ENCODE data around the gene CPED1.
"Not testable (repeated sequence)": the region's sequence is repeated elsewhere in the genome, so short reads cannot be mapped to it uniquely, and the experiment has no call there.

The CPED1 gene

GRCh38 chr7:121297843-121298242 lies 309.3 kb downstream of the CPED1 start:
- FAIRE-seq (no peak), DNase-seq (ENCODE audit: insufficient read length, low spot score) (no peak)

GRCh38 chr7:121298831-121299239 lies 310.3 kb downstream of the CPED1 start:
- no peak for FAIRE-seq

GRCh38 chr7:121300685-121301420 lies 312.3 kb downstream of the CPED1 start:
- FAIRE-seq (no peak), DNase-seq (ENCODE audit: insufficient read length, low spot score) (no peak)

More at GRCh38 chr7:121298831-121299239, 310.3 kb downstream of the CPED1 start:
- DNase-seq (ENCODE audit: insufficient read length, low spot score): no peak

- DNase-seq (ENCODE audit: insufficient read length, low spot score): no peak
- FAIRE-seq: no peak
These were observed 313.1 kb downstream of the CPED1 start for GRCh38 chr7:121301446-121302213.

GRCh38 chr7:121302214-121302745 lies 313.8 kb downstream of the CPED1 start:
- DNase-seq (ENCODE audit: insufficient read length, low spot score): peak; percentile 17

DNA sequence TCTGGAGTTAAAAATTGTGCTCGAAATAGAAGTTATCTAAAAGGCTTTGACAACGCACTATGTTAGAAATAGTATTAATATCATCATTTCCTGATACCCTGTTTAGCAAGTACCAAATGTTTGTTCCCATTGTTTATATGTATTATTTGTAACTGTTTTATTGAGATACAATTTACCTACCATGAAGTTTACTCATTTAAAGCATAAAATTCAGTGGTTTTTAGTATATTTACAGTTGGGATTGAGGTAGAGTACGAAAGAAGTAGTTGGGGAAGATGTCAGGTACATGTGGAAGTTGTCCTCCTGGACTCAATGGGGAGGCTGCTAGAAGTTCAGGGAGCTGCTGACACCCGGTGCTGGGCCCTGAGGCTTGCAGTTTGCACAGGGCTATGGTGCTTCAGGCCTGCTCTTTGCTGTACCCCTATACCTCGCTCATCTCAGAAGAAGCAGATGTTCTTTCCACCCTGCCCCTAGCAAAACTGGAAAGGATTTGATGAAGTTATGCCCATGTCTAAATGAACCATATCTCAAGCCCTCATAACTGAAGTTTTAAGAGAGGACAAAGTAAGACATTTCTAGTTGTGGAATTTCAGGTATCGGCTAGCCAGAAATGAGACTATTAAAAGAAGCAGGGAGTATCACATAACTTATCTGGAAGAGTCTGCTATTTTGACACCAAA lies 315.1 kb downstream of the CPED1 start:
- FAIRE-seq (peak; percentile 75), DNase-seq (ENCODE audit: insufficient read length, low spot score) (no peak)

More at GRCh38 chr7:121302214-121302745, 313.8 kb downstream of the CPED1 start:
- FAIRE-seq: peak; percentile 72

DNA sequence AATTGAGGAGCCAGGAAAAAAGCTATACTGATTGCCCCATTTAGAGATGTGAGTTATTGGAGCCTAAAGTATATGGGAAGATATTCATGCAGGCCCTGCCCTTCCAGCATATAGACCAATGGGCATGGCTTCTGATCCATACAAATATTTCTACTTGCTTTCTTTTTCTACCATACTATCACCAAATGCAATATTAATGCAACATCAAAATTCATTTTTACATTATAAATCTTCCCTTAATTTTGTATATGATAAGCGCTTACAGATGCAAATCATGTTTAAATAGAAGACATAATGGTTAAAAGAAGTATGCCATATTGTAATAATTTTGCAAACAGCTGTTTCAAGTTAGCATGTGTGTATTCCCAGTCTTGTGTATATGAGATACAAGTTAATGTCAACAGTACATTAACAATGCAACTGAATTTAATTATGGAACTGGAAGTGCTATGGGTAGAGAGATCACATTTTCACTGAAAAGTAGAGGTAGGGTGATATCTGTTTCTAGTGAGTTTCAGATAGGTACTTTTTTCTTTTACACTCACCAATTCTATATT lies 315.7 kb downstream of the CPED1 start:
- DNase-seq (ENCODE audit: insufficient read length, low spot score) (no peak), FAIRE-seq (peak; percentile 18)

DNA sequence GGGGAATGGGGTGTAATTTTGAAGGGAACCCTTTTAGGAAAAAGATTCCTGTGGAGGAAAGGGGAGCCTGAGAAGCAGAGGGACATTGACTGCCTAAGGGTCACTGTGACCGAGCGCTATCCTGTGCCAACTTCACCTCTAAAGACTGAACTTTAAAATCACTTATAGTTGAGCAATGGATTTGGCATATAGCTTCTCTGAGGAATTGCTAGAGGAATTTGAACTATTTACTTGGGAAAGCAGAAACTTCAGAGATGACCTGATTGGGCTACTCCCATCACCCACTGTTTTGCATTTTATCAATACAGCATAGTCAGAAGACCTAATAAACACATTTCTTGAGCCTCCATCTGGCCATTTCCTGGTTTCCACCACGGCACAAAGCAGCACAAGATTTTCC lies 316.6 kb downstream of the CPED1 start:
- no peak for FAIRE-seq
- no peak for DNase-seq (ENCODE audit: insufficient read length, low spot score)

DNA sequence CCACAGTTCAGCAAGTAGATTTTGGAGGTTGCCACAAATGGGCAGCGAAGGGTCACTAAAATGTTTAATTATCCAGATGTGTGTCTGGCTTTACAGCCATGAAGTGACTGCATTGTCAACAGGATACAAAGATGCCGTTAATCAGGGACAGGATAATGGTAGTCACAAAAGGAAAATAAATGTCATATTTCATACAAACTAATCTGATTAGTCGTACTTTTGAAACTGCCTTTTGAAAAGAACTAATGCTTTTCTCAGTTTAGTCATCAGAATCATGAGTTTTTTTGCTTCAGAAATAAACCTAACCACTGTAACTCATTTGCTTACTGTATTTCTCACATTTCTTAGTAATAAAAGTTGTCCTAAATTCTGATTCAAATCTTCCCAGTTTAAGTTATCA lies 318.1 kb downstream of the CPED1 start:
- peak; percentile 18 for FAIRE-seq

DNA sequence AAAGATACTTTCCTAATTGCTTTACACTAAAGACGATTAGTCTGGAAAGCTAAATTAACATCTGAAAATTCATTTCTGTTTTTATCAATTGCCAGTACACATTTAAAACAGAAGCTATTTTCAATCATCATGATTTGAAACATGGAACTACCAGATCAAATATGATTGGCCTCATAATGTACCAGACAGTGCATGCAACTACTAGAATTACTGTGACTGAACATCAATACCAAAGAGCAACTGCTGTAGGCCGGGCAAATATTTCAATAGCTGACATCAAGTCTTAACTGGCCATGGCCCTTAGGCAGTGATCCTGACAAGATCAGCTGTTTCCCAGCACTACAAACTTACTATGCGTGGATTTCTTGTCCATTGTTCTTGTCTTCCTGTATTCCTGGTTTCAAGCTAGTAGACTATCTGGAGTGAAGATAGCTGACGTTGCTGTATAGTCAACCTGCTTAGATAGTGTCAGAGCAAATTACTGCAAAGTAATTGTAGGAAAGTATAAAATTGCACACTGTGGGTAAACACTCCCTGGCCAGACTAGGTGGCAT lies 318.6 kb downstream of the CPED1 start:
- no peak for DNase-seq (ENCODE audit: insufficient read length, low spot score)
- FAIRE-seq: no peak

More for the DNA sequence above, 318.1 kb downstream of the CPED1 start:
- DNase-seq (ENCODE audit: insufficient read length, low spot score): no peak

- FAIRE-seq (peak; percentile 52), DNase-seq (ENCODE audit: insufficient read length, low spot score) (no peak)
These were observed 324.8 kb downstream of the CPED1 start for GRCh38 chr7:121313220-121313792.

DNA sequence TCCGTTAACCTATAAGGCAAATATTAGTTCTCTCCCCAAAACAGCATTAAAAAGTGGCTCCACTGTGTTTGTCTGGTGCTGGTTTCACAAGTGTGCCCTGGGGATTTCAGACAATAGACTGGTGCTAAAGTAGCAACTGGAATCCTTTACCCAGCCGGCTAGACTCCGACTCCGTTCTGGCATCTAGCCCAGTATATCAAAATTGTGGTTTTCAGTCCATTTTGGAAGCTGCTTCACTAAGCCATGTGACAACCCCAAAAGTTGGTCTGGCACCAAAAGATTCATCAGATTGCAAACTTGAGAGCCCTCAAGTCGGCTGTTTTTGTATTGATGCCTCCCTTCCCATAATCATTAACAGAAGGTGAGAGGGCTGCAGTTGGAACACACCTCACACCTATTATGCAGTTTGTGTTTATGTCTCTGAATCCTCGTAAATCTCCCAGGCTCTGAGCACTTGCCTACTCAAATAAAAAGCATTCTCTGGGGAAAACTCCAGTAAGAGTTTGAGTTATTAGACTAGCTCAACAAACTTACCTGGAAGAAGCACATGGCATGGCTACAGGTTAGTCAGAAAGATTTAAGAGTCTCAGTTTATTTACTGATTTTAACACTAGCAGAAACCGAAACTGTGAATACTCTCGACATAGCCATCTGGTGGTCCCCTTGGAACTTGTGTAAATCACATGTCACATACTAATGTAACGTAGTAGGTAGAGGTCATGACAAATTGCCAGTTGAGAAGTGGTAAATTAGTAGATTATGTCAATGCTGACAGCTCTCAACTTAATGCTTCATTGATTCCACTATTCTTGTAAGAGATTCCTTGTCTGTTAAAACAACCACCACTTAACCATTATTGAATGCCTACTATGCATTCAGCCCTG lies 325.5 kb downstream of the CPED1 start:
- peak; percentile 94 for FAIRE-seq
- DNase-seq (ENCODE audit: insufficient read length, low spot score): no peak

- DNase-seq (ENCODE audit: insufficient read length, low spot score); FAIRE-seq: not testable (repeated sequence)
These were observed 326.7 kb downstream of the CPED1 start for GRCh38 chr7:121315170-121315569.

DNA sequence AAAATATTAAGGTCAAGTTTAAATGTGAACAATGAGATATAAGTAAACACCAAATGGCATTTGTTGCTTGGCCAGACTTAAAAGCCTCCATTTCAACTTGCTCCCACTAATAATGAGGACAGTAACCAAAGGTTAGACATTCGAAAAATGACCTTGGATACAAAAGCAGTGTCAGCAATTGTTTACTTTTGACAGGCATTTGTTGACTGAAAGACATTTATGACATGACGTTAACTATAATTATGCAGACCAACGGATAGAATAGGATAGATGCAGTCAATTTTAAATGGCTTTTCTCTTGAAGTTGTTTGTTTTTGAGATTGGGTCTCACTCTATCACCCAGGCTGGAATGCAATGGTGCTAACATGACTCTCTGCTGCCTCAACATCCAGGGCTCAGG lies 333.9 kb downstream of the CPED1 start:
- DNase-seq (ENCODE audit: insufficient read length, low spot score): no peak

DNA sequence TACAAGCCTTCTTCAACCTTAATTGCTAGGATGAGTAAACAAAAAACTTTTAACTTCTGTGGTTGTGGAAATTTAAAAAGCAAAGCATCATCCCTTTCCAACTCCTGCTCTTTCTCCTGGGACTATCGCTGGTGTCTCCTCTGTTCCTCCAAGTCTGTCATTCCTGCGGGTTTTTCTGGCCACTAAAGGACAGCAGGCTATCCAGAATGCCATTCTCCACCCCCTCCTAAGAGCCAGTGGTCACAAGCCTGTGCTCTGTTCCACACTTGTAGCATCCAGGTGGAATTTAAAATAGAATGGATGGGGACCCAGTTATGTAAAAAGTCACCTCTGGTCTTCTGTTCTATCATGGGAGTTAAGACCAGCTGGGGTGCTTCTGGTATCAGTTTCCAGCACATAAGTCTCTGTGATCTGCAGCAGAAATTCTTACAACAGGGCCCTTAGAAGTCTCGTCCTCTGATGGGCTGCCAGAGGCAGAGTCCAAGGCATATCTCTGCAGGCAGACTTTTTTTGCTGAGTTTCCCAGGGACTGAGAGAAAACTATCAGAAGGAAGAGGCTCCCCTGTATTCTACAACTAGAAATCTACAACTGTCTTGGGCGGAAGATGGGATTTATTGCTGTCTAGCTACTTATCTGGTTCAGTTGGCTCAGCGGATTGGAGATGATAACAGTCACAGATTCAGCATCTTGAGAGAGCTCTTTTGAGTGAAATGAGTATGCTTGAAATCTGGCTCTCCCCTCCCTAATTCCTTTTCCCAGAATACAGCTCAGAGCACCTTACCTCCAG lies 335.2 kb downstream of the CPED1 start:
- FAIRE-seq (no peak), DNase-seq (ENCODE audit: insufficient read length, low spot score) (no peak)

More for the DNA sequence above, 333.9 kb downstream of the CPED1 start:
- FAIRE-seq: no peak

- DNase-seq (ENCODE audit: insufficient read length, low spot score) (no peak), FAIRE-seq (no peak)
These were observed 339.2 kb downstream of the CPED1 start for GRCh38 chr7:121327671-121328070.

DNA sequence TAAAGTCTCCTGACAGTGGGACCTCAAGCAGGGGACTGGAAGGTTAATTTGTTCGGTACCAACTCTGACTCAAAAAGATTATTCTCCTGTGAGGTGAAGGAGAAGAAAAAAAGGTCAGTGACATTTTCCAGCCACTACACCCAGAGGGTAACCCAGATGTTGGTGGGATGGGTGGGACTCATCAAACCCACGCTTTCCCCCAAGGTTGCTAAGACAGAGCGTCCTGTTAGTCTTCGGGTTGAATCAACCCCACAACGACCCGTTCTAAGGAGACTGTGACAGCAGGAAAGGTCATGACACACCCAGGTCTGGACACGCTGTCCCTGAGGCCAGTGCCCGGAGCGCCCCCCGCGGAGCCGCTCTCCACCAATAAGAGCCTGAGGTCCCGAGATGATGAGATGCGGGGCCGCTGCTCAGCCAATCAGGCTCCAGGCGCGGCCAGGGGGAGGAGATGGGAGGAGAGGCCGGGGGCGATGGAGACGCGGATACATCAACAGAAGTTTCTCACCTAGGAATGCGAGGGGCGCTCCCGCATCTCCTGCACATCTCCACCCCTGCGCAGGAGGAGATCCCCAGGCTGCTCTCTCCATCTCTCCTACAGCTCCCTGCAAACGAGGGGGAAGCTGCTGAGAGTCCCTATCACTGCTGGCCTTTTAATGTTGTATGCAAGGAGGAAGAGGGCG lies 340.1 kb downstream of the CPED1 start, which contains the start of gene WNT16:
Gene WNT16, plus strand, starts transcription at position 493 of the 683 bp plus-strand sequence. CDS start 293 bp downstream, outside the sequence.
- DNase-seq (ENCODE audit: insufficient read length, low spot score): no peak
- no peak for FAIRE-seq
